Measurements from ENCODE around the gene GTF2B. TPM values are rescaled to one million over a fixed set of nuclear protein-coding genes. Genes with fewer than 3 reads are reported as not detected.

The GTF2B gene
- total and polyA plus RNA-seq, 2 experiments from 2014 or later = 19.8 to 19.9 TPM

GRCh38 chr1:88888750-88889149 lies 2.6 kb downstream of the GTF2B start (continued):
- TF ChIP-seq ETS1 (IDR thresholded peaks at IDR 0.05) = no peak
- TF ChIP-seq EZH2 (IDR thresholded peaks at IDR 0.05; ENCODE audit: low read depth, unreplicated experiment) = no peak

DNA sequence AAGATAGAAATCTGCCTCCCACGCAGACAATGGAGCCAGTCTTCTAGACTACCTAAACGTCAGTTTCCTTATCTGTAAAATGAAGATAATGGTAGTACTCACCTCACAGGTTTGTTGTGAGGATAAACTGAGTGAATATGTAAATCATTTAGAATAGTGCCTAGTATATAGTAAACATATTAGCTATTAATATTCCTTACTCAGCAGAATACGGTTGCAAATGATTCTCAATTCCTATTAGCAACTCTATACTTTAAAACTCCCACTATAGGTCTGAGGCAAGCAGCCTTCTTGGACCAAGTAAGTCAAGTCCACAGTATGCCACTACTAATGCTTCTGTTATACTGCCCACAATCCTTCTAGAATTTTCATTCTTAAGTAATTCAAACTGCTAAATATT lies 5.4 kb downstream of the GTF2B start:
- ATAC-seq = no peak
- DNase-seq (ENCODE audit: low spot score) = no peak
- H3K9me3 Mint-ChIP-seq = no peaks in the 10 kb centered on the region
- peaks cover 8% of the 10 kb centered on the region; the same call in 2 of the 3 replicates for H3K4me1 Mint-ChIP-seq
- H3K27me3 ChIP-seq (ENCODE audit: insufficient read depth) = no peaks in the 10 kb centered on the region
- H4K20me1 ChIP-seq (replicated peaks; ENCODE audit: insufficient read depth) = no peaks in the 10 kb centered on the region; the same call in 1 of the 2 replicates
- H3K4me3 ChIP-seq = no peak overlapping the region
- no peak overlapping the region for H3K27ac Mint-ChIP-seq
- H3K27ac ChIP-seq (ENCODE audit: low read depth) = no peak overlapping the region
- H3K4me3 Mint-ChIP-seq = no peak overlapping the region
- H3K9me2 ChIP-seq (ENCODE audit: insufficient read depth) = no peaks in the 10 kb centered on the region
- H3F3A ChIP-seq (replicated peaks; ENCODE audit: low read depth) = no peaks in the 10 kb centered on the region
- H3K36me3 Mint-ChIP-seq (ENCODE audit: low read depth) = peaks cover 3% of the 10 kb centered on the region; the same call in 1 of the 3 replicates
- no peak overlapping the region for H2AFZ ChIP-seq
- H3K27me3 Mint-ChIP-seq (ENCODE audit: insufficient read depth, low read depth, poor library complexity) = no peaks in the 10 kb centered on the region
- H3K4me2 ChIP-seq = no peak overlapping the region
- peaks cover 3% of the 10 kb centered on the region; the same call in 1 of the 2 replicates for H3K4me1 ChIP-seq (ENCODE audit: insufficient read depth)
- H3K36me3 ChIP-seq (ENCODE audit: insufficient read depth) = peaks cover 8% of the 10 kb centered on the region; the same call in 1 of the 2 replicates
- peaks cover 25% of the 10 kb centered on the region for H3K79me2 ChIP-seq (replicated peaks; ENCODE audit: insufficient read depth)
- TF ChIP-seq POLR2AphosphoS5 (IDR thresholded peaks at IDR 0.05; ENCODE audit: low read depth) (no peak), ZNF331 (CRISPR knock-in tag; IDR thresholded peaks at IDR 0.05; ENCODE audit: low read depth) (no peak), CREB1 (CRISPR knock-in tag; IDR thresholded peaks at IDR 0.05; ENCODE audit: low read depth) (no peak), CTCF (conservative IDR thresholded peaks at IDR 0.05; ENCODE audit: low read depth in 2 of 2) (no peak), JUNB (IDR thresholded peaks at IDR 0.05; ENCODE audit: unreplicated experiment) (no peak), ZNF114 (CRISPR knock-in tag; IDR thresholded peaks at IDR 0.05) (no peak)

GRCh38 chr1:88883156-88883555 lies 8.2 kb downstream of the GTF2B start:
- H2AFZ ChIP-seq = no peak overlapping the region
- H3K9me2 ChIP-seq (ENCODE audit: insufficient read depth) = no peaks in the 10 kb centered on the region
- ATAC-seq (no peak), DNase-seq (ENCODE audit: low spot score) (no peak)
- H3K4me3 Mint-ChIP-seq = no peak overlapping the region
- peaks cover 3% of the 10 kb centered on the region; the same call in 1 of the 3 replicates for H3K36me3 Mint-ChIP-seq (ENCODE audit: low read depth)
- H3K4me1 Mint-ChIP-seq = no peaks in the 10 kb centered on the region
- peaks cover 8% of the 10 kb centered on the region; the same call in 1 of the 2 replicates for H3K36me3 ChIP-seq (ENCODE audit: insufficient read depth)
- H3K4me3 ChIP-seq = no peak overlapping the region
- H3K27ac ChIP-seq (ENCODE audit: low read depth) = no peak overlapping the region
- H3K4me2 ChIP-seq = no peak overlapping the region
- no peaks in the 10 kb centered on the region for H3K4me1 ChIP-seq (ENCODE audit: insufficient read depth)
- H3K9me3 Mint-ChIP-seq = no peaks in the 10 kb centered on the region
- no peaks in the 10 kb centered on the region for H3K27me3 ChIP-seq (ENCODE audit: insufficient read depth)
- H4K20me1 ChIP-seq (replicated peaks; ENCODE audit: insufficient read depth) = no peaks in the 10 kb centered on the region; the same call in 1 of the 2 replicates
- no peaks in the 10 kb centered on the region for H3F3A ChIP-seq (replicated peaks; ENCODE audit: low read depth)
- H3K27me3 Mint-ChIP-seq (ENCODE audit: insufficient read depth, low read depth, poor library complexity) = no peaks in the 10 kb centered on the region
- H3K27ac Mint-ChIP-seq = no peak overlapping the region
- H3K79me2 ChIP-seq (replicated peaks; ENCODE audit: insufficient read depth) = peaks cover under 1% of the 10 kb centered on the region; the same call in 1 of the 2 replicates
- TF ChIP-seq ZNF331 (CRISPR knock-in tag; IDR thresholded peaks at IDR 0.05; ENCODE audit: low read depth) = no peak
- no peak for TF ChIP-seq JUNB (IDR thresholded peaks at IDR 0.05; ENCODE audit: unreplicated experiment)
- TF ChIP-seq ETS1 (IDR thresholded peaks at IDR 0.05) = no peak
- no peak for TF ChIP-seq CREB1 (CRISPR knock-in tag; IDR thresholded peaks at IDR 0.05; ENCODE audit: low read depth)
- no peak for TF ChIP-seq CTCF (conservative IDR thresholded peaks at IDR 0.05; ENCODE audit: low read depth in 2 of 2)
- no peak for TF ChIP-seq REST (IDR thresholded peaks at IDR 0.05; ENCODE audit: unreplicated experiment)
- no peak for TF ChIP-seq POLR2AphosphoS5 (IDR thresholded peaks at IDR 0.05; ENCODE audit: low read depth)
- no peak for TF ChIP-seq ZNF114 (CRISPR knock-in tag; IDR thresholded peaks at IDR 0.05)
- TF ChIP-seq EZH2 (IDR thresholded peaks at IDR 0.05; ENCODE audit: low read depth, unreplicated experiment) = no peak
